ENCODE results near the gene FAM76B. TPM values are rescaled to one million over a fixed set of nuclear protein-coding genes. Genes with fewer than 3 reads are reported as not detected.
A peak's percentile ranks its signal among the peaks of the same experiment; 100 is the strongest.

FAM76B gene
- polyA plus RNA-seq, 2 of the 4 experiments (the other 2 are of a cell fraction), result 11.4 to 33.3 TPM

DNA sequence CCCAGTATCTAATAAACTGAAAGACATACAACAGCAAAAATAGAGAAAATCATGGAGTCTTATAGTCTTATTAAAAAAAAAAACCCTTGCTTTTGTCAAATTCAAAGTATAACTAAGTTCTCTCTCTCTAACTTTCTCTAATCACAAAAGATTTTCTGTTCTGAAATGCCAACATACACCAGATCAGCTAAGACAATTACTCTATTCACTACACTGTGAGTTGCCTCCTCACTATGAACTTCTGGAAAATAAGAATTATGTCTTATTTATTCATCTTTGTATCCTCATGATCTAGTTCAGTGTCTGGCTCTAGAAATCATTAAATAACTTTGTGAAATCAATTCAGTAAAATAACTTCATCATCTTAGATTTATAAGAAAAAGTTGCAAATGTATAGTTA, 12.7 kb downstream of the FAM76B start:
- ATAC-seq (no peak), DNase-seq (ENCODE audit: low read depth in 1 of 2, low spot score in 1 of 2) (no peak), FAIRE-seq (no peak)
- Histone ChIP-seq H3K27ac (no peak overlapping the region), H3K9me3 (no peaks in the 10 kb centered on the region), H3K4me3 (no peak overlapping the region), H3K4me1 (no peaks in the 10 kb centered on the region), H3K4me2 (no peak overlapping the region)
- no peak for TF ChIP-seq ZSCAN20 (CRISPR knock-in tag; IDR thresholded peaks at IDR 0.05)
- TF ChIP-seq JUN (IDR thresholded peaks at IDR 0.05), result no peak
- TF ChIP-seq GATA3 (IDR thresholded peaks at IDR 0.05; ENCODE audit: borderline replicate concordance), result no peak
- CTCF ChIA-PET, result interaction anchor here (1.1 kb wide), 1 partner anchor 12 kb away, joined by 3 read pairs; no protein-coding TSS in a partner anchor
- POLR2A ChIA-PET, result no interaction called here

DNA sequence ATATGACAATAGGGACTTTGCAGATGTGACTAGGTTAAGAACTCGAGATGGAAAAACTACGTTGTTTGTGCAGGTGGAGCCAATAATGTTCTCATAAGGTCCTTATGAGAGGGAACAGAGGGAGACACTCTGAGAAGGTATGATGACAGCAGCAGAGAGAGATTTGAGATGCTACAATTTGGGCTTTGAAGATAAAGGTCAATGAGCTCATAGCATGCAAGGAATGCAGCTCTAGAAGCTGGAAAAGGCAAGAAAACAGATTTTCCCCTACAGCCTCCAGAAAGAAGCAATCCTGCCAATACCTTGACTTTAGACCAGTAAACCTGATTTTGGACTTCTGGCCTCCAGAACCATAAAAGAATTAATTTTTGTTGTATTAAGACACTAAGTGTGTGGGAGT, 21.1 kb downstream of the FAM76B start:
- POLR2A ChIA-PET, result no interaction called here
- CTCF ChIA-PET, result interaction anchor here (0.7 to 10.7 kb wide), 4 partner anchors 64 to 804 kb away, joined by 3 to 105 read pairs (median 3); no protein-coding TSS in a partner anchor

DNA sequence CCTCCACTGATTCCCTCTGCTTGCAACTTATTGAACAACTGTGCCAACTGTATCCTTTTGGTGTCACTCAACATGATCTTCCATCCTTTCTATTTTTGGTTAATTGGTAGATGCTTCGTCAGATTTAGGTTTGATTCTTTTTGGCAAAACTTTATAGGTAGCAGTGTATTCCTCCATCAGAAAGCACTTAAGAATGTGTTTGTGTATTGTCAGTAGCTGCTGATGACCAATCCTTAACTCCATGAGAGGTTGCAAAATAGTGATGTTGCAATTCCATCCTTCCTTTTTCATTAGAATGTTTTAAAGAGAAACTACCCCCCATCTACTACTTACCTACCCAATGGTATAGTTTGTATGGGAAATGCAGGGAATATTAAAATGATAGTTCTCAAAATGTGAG, 22.1 kb downstream of the FAM76B start:
- Histone ChIP-seq H3K4me1 (peaks cover 6% of the 10 kb centered on the region; the same call in 1 of the 3 replicates), H3K9me3 (no peaks in the 10 kb centered on the region), H3K4me2 (no peak overlapping the region), H3K4me3 (no peak overlapping the region), H3K27ac (no peak overlapping the region)
- WGBS (ENCODE audit: missing lambda C conversion rate), result 57% methylated on average over 1 of the region's 1 CpG
- ChIA-PET CTCF (interaction anchor here (1.3 to 10.7 kb wide), 3 partner anchors 613 to 1144 kb away, joined by 3 to 105 read pairs (median 3); no protein-coding TSS in a partner anchor), POLR2A (interaction anchor here (1.1 kb wide), 1 partner anchor 22 kb away, joined by 3 read pairs; the partner anchor contains the start of gene FAM76B)
- DNase-seq (ENCODE audit: low read depth in 1 of 2, low spot score in 1 of 2) (peak in 1 of 2 experiments; percentile 1), FAIRE-seq (no peak), ATAC-seq (peak in 1 of 2 experiments; percentile 47; a peak in 1 of 6 replicates)
- TF ChIP-seq CEBPB (IDR thresholded peaks at IDR 0.05), result peak; percentile 78 to 84
- TF ChIP-seq, protein P1, sequence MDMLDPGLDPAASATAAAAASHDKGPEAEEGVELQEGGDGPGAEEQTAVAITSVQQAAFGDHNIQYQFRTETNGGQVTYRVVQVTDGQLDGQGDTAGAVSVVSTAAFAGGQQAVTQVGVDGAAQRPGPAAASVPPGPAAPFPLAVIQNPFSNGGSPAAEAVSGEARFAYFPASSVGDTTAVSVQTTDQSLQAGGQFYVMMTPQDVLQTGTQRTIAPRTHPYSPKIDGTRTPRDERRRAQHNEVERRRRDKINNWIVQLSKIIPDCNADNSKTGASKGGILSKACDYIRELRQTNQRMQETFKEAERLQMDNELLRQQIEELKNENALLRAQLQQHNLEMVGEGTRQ (IDR thresholded peaks at IDR 0.05), result no peak

More for the DNA sequence above, 21.1 kb downstream of the FAM76B start:
- TF ChIP-seq JUNB (IDR thresholded peaks at IDR 0.05) (no peak), RNF2 (IDR thresholded peaks at IDR 0.05; ENCODE audit: borderline replicate concordance, low read depth) (no peak), SREBF2 (IDR thresholded peaks at IDR 0.05) (no peak), RAD21 (conservative IDR thresholded peaks at IDR 0.05 in 1 of 2, IDR thresholded peaks at IDR 0.05 in 1 of 2) (no peak), FOSB (CRISPR knock-in tag; IDR thresholded peaks at IDR 0.05) (no peak)
- no peak overlapping the region for H3K4me3 ChIP-seq
- H3K9me3 ChIP-seq, result no peaks in the 10 kb centered on the region
- DNase-seq (ENCODE audit: low read depth in 1 of 2, low spot score in 1 of 2) (no peak), FAIRE-seq (no peak), ATAC-seq (no peak)
- WGBS (ENCODE audit: missing lambda C conversion rate), result 88% methylated on average over 2 of the region's 2 CpGs
- H3K4me2 ChIP-seq, result no peak overlapping the region
- no peak overlapping the region for H3K27ac ChIP-seq
- H3K4me1 ChIP-seq, result peaks cover 6% of the 10 kb centered on the region; the same call in 1 of the 3 replicates

DNA sequence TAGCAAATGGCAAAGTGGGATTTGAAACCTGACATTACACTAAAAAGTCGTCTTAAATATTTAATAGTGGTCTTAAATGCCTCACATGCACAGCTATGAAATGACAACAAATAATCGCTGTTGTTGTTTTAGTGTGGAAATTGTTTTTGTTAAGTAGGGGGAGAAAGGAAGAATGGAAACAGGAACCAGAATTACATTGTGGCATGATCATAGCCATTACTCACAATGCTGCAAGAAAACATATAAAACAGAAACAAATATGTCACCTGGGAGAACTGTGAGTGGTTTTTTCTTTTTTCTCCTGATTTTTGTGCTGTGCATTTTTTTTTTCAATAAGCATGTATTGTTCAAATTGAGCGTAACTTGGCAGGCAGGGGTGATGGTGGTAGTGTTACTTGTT, 22.9 kb downstream of the FAM76B start:
- ATAC-seq (no peak), FAIRE-seq (no peak), DNase-seq (ENCODE audit: low read depth in 1 of 2, low spot score in 1 of 2) (no peak)
- CTCF ChIA-PET, result interaction anchor here (10.7 kb wide), 1 partner anchor 612 kb away, joined by 105 read pairs; no protein-coding TSS in a partner anchor
- no peak overlapping the region for H3K4me3 ChIP-seq
- H3K9me3 ChIP-seq, result no peaks in the 10 kb centered on the region
- no peak overlapping the region for H3K27ac ChIP-seq
- POLR2A ChIA-PET, result no interaction called here
- no peak overlapping the region for H3K4me2 ChIP-seq
- 74% methylated on average over 3 of the region's 3 CpGs for WGBS (ENCODE audit: missing lambda C conversion rate)
- TF ChIP-seq, protein P2, sequence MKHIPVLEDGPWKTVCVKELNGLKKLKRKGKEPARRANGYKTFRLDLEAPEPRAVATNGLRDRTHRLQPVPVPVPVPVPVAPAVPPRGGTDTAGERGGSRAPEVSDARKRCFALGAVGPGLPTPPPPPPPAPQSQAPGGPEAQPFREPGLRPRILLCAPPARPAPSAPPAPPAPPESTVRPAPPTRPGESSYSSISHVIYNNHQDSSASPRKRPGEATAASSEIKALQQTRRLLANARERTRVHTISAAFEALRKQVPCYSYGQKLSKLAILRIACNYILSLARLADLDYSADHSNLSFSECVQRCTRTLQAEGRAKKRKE (CRISPR knock-in tag; IDR thresholded peaks at IDR 0.05; ENCODE audit: low read depth), result no peak
- no peak for TF ChIP-seq SMC3 (IDR thresholded peaks at IDR 0.05)
- no peak for TF ChIP-seq SREBF2 (IDR thresholded peaks at IDR 0.05)
- TF ChIP-seq ESRRA (IDR thresholded peaks at IDR 0.05; ENCODE audit: borderline replicate concordance, low read length), result no peak
- no peak for TF ChIP-seq TFCP2L1 (CRISPR knock-in tag; IDR thresholded peaks at IDR 0.05)
- no peak for TF ChIP-seq NFE2L2 (conservative IDR thresholded peaks at IDR 0.05; ENCODE audit: low read length)
- no peak for TF ChIP-seq TP53 (CRISPR knock-in tag; IDR thresholded peaks at IDR 0.05)
- TF ChIP-seq NPAS2 (CRISPR knock-in tag; IDR thresholded peaks at IDR 0.05; ENCODE audit: borderline replicate concordance), result no peak
- TF ChIP-seq CBX2 (IDR thresholded peaks at IDR 0.05; ENCODE audit: borderline replicate concordance, low read depth), result no peak
- TF ChIP-seq, protein P3, sequence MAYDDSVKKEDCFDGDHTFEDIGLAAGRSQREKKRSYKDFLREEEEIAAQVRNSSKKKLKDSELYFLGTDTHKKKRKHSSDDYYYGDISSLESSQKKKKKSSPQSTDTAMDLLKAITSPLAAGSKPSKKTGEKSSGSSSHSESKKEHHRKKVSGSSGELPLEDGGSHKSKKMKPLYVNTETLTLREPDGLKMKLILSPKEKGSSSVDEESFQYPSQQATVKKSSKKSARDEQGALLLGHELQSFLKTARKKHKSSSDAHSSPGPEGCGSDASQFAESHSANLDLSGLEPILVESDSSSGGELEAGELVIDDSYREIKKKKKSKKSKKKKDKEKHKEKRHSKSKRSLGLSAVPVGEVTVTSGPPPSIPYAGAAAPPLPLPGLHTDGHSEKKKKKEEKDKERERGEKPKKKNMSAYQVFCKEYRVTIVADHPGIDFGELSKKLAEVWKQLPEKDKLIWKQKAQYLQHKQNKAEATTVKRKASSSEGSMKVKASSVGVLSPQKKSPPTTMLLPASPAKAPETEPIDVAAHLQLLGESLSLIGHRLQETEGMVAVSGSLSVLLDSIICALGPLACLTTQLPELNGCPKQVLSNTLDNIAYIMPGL (CRISPR knock-in tag; IDR thresholded peaks at IDR 0.05; ENCODE audit: borderline replicate concordance), result no peak
- TF ChIP-seq JUN (IDR thresholded peaks at IDR 0.05), result no peak
- no peak for TF ChIP-seq EHMT2 (IDR thresholded peaks at IDR 0.05; ENCODE audit: low read depth)
- peaks cover 6% of the 10 kb centered on the region; the same call in 1 of the 3 replicates for H3K4me1 ChIP-seq
